H1 (cell line): ENCODE data around the gene AVP. TPM values are rescaled to one million over a fixed set of nuclear protein-coding genes. Genes with fewer than 3 reads are reported as not detected.

Experiments used
- CTCF ChIA-PET: fragments of 300-600 bp; sonication (Branson Sonifier 250); formaldehyde crosslinking; loops from one replicate; lab custom pipeline; 2021; ENCODE audit not compliant: partially characterized antibody; lab: Charles Lee
- POLR2A ChIA-PET: fragments of 300-600 bp; sonication (Branson Sonifier 250); formaldehyde crosslinking; loops from one replicate; lab custom pipeline; 2021; ENCODE audit warnings: inconsistent platforms; ENCODE audit not compliant: partially characterized antibody; lab: Charles Lee
- DNase-seq, 2 experiments: peaks; one replicate each; pipeline versions ENCODE4 v3.0.0 to v3.0.0-alpha.2; 2010 to 2022; ENCODE audit warnings: low spot score in 2 of 2, low read depth in 1 of 2, mixed read lengths in 1 of 2
- FAIRE-seq: peaks from 2 replicates; lab custom pipeline; 2011; peaks lifted over from hg19 to GRCh38; lab: Jason Lieb, UNC
- H2AFZ ChIP-seq: 2 replicates; pipeline ENCODE4 v1.8.1; 2012; ENCODE audit warnings: low read length, inconsistent platforms
- H2AK5ac ChIP-seq: 2 replicates; pipeline ENCODE4 v1.6.1; 2013; ENCODE audit warnings: low read depth, low read length
- H2BK120ac ChIP-seq: replicated peaks from 2 replicates; pipeline ENCODE3; 2013; ENCODE audit warnings: low read depth, low read length, inconsistent platforms
- H2BK12ac ChIP-seq: 2 replicates; pipeline ENCODE4 v1.6.1; 2013; ENCODE audit warnings: low read depth, low read length
- H2BK15ac ChIP-seq: 2 replicates; pipeline ENCODE4 v1.6.1; 2013; ENCODE audit warnings: low read length
- H2BK20ac ChIP-seq: 2 replicates; pipeline ENCODE4 v1.6.1; 2013; ENCODE audit warnings: low read length
- H2BK5ac ChIP-seq: 2 replicates; pipeline ENCODE4 v1.6.1; 2013; ENCODE audit warnings: low read depth, low read length
- H3K14ac ChIP-seq: 2 replicates; pipeline ENCODE4 v1.6.1; 2013; ENCODE audit warnings: inconsistent platforms; ENCODE audit not compliant: insufficient read length
- H3K18ac ChIP-seq: 2 replicates; pipeline ENCODE4 v1.6.1; 2013; ENCODE audit warnings: low read length; ENCODE audit errors: extremely low read depth
- H3K23ac ChIP-seq: 2 replicates; pipeline ENCODE4 v1.6.1; 2013; ENCODE audit warnings: inconsistent platforms; ENCODE audit not compliant: insufficient read length
- H3K23me2 ChIP-seq: 2 replicates; pipeline ENCODE4 v1.6.1; 2013; ENCODE audit warnings: low read depth, low read length
- H3K27ac ChIP-seq: 2 replicates; pipeline ENCODE4 v1.6.1; 2011; ENCODE audit warnings: low read depth, low read length, inconsistent platforms
- H3K27me3 ChIP-seq, 4 experiments: replicated peaks in 1 of 4; 1 replicate in 1 of 4; 2 replicates in 3 of 4; pipeline versions ENCODE4 v1.6.1 to v1.8.1; 2011 to 2013; ENCODE audit warnings: low read length in 3 of 4, mild to moderate bottlenecking in 3 of 4, inconsistent platforms in 2 of 4, mixed read lengths in 2 of 4, moderate library complexity in 1 of 4; ENCODE audit not compliant: control insufficient read depth in 3 of 4, insufficient read depth in 3 of 4; ENCODE audit errors: extremely low read depth in 1 of 4
- H3K36me3 ChIP-seq, 4 experiments: 2 replicates each; pipeline versions ENCODE4 v1.6.1 to v1.8.1; 2011 to 2013; ENCODE audit warnings: mild to moderate bottlenecking in 4 of 4, low read length in 3 of 4, moderate library complexity in 2 of 4, control low read depth in 1 of 4, inconsistent platforms in 1 of 4; ENCODE audit not compliant: insufficient read depth in 4 of 4, control insufficient read depth in 2 of 4
- H3K4ac ChIP-seq: replicated peaks from 2 replicates; pipeline ENCODE3; 2013; ENCODE audit warnings: low read length, low read depth, mixed read lengths, inconsistent platforms; ENCODE audit not compliant: insufficient read length
- H3K4me1 ChIP-seq, 4 experiments: replicated peaks in 1 of 4; 1 replicate in 1 of 4; 2 replicates in 3 of 4; pipeline versions ENCODE4 v1.6.1 to v1.8.1; 2011 to 2013; ENCODE audit warnings: low read length in 3 of 4, inconsistent platforms in 2 of 4, mixed read lengths in 1 of 4; ENCODE audit not compliant: insufficient read depth in 4 of 4, control insufficient read depth in 3 of 4
- H3K4me2 ChIP-seq, 2 experiments: 2 replicates each; pipeline versions ENCODE4 v1.6.1 to v1.8.1; 2011 to 2013; ENCODE audit warnings: low read depth in 2 of 2, low read length in 2 of 2, control low read depth in 1 of 2, inconsistent platforms in 1 of 2, mild to moderate bottlenecking in 1 of 2; ENCODE audit not compliant: insufficient read depth in 1 of 2
- H3K4me3 ChIP-seq, 4 experiments: fragments of 200-600, 300-600 bp in 1 of 4; sonication (generic), shearing (Covaris generic), sonication (Bioruptor Twin) in 1 of 4; 2 replicates each; pipeline versions ENCODE4 v1.5.1 to v1.8.1; 2011 to 2016; ENCODE audit warnings: low read length in 4 of 4, low read depth in 3 of 4, control low read depth in 2 of 4, inconsistent platforms in 2 of 4, mild to moderate bottlenecking in 2 of 4, mixed read lengths in 1 of 4, moderate library complexity in 1 of 4; ENCODE audit not compliant: insufficient read depth in 2 of 4; ENCODE audit errors: extremely low read depth in 1 of 4
- H3K56ac ChIP-seq: replicated peaks from 2 replicates; pipeline ENCODE3; 2013; ENCODE audit warnings: low read depth, mild to moderate bottlenecking, mixed read lengths, low read length, inconsistent platforms; ENCODE audit not compliant: insufficient read length
- H3K79me1 ChIP-seq: 2 replicates; pipeline ENCODE4 v1.6.1; 2013; ENCODE audit warnings: low read depth, low read length, control low read depth
- H3K79me2 ChIP-seq, 2 experiments: 2 replicates each; pipeline versions ENCODE4 v1.6.1 to v1.8.1; 2012 to 2013; ENCODE audit warnings: low read length in 2 of 2, mild to moderate bottlenecking in 2 of 2, inconsistent platforms in 1 of 2; ENCODE audit not compliant: insufficient read depth in 2 of 2, control insufficient read depth in 1 of 2
- H3K9ac ChIP-seq, 4 experiments: replicated peaks in 1 of 4; 1 replicate in 1 of 4; 2 replicates in 3 of 4; pipeline versions ENCODE4 v1.6.1 to v1.8.1; 2011 to 2013; ENCODE audit warnings: low read depth in 3 of 4, low read length in 3 of 4, control low read depth in 2 of 4, mild to moderate bottlenecking in 2 of 4, moderate library complexity in 2 of 4, inconsistent platforms in 1 of 4; ENCODE audit errors: extremely low read depth in 1 of 4
- H3K9me3 ChIP-seq, 2 experiments: 2 replicates each; pipeline versions ENCODE4 v1.6.1 to v1.8.1; 2012 to 2013; ENCODE audit warnings: mild to moderate bottlenecking in 2 of 2, moderate library complexity in 2 of 2, control low read depth in 1 of 2, inconsistent platforms in 1 of 2, low read depth in 1 of 2, low read length in 1 of 2, mixed read lengths in 1 of 2; ENCODE audit not compliant: insufficient read depth in 2 of 2
- H4K20me1 ChIP-seq, 2 experiments: replicated peaks in 1 of 2; 2 replicates each; pipeline versions ENCODE3 to v1.8.1; 2011 to 2013; ENCODE audit warnings: inconsistent platforms in 2 of 2, low read length in 2 of 2, mild to moderate bottlenecking in 1 of 2; ENCODE audit not compliant: insufficient read depth in 2 of 2, control insufficient read depth in 1 of 2
- H4K5ac ChIP-seq: 2 replicates; pipeline ENCODE4 v1.6.1; 2013; ENCODE audit warnings: low read length, low read depth, mixed read lengths, inconsistent platforms; ENCODE audit not compliant: insufficient read length
- H4K8ac ChIP-seq: 2 replicates; pipeline ENCODE4 v1.8.0; 2013; ENCODE audit warnings: mild to moderate bottlenecking, moderate library complexity, low read length, inconsistent platforms; ENCODE audit not compliant: insufficient read depth; ENCODE audit errors: extremely low read depth
- H4K91ac ChIP-seq: replicated peaks from 2 replicates; pipeline ENCODE3; 2013; ENCODE audit warnings: low read length, mixed read lengths, inconsistent platforms; ENCODE audit not compliant: insufficient read length
- CTBP2 ChIP-seq: IDR thresholded peaks from 2 replicates; pipeline ENCODE4 v1.7.0; 2011; ENCODE audit warnings: borderline replicate concordance, mild to moderate bottlenecking, moderate library complexity, mixed read lengths, low read length; ENCODE audit not compliant: insufficient read depth, insufficient read length
- KDM5A ChIP-seq: fragments of 200-600 bp; IDR thresholded peaks from 2 replicates; pipeline ENCODE4 v1.7.1; 2012; ENCODE audit warnings: mild to moderate bottlenecking, low read length, inconsistent platforms, mixed read lengths
- POLR2AphosphoS5 ChIP-seq: IDR thresholded peaks from 2 replicates; pipeline ENCODE4 v1.6.1; 2011; ENCODE audit warnings: low read depth, low read length
- SIN3A ChIP-seq, 2 experiments: IDR thresholded peaks in 1 of 2; conservative IDR thresholded peaks in 1 of 2; 2 replicates each; pipeline ENCODE4 v1.6.1; 2011 to 2012; ENCODE audit warnings: low read length in 2 of 2, improper control_type of control experiment in 1 of 2, low read depth in 1 of 2, mild to moderate bottlenecking in 1 of 2
- SUZ12 ChIP-seq: fragments of 200-600 bp; sonication (generic); IDR thresholded peaks from 2 replicates; pipeline ENCODE4 v1.6.1; 2012; ENCODE audit warnings: mild to moderate bottlenecking, inconsistent platforms, low read length, moderate library complexity, mixed read lengths
- WGBS, 2 experiments: shearing (Covaris generic) in 1 of 2; methylation state at CpG; one replicate each; pipeline versions ENCODE4 v1.1.6 to v1.1.7; 2013 to 2015; ENCODE audit warnings: low lambda C conversion rate in 2 of 2, mixed read lengths in 2 of 2, inconsistent platforms in 1 of 2, low coverage in 1 of 2, missing lambda C conversion rate in 1 of 2; ENCODE audit not compliant: insufficient replicate concordance in 2 of 2, insufficient coverage in 1 of 2, insufficient read length in 1 of 2; ENCODE audit errors: extremely low coverage in 1 of 2, missing lambda C conversion rate in 1 of 2; 5-methylcytosine and 5-hydroxymethylcytosine counted together
- polyA plus RNA-seq, 7 experiments: library from polyadenylated mRNA; depleted of rRNA in 3 of 7; stranded (reverse) in 5 of 7; unstranded in 2 of 7; fragments of >200 nt in 5 of 7; fragments of 200-250 nt in 2 of 7; gene quantifications; 1 replicate in 5 of 7; 2 replicates in 1 of 7; 4 replicates in 1 of 7; pipeline versions ENCODE4 v1.2.1 to v1.2.3, GENCODE V29; 2011 to 2013; ENCODE audit warnings: missing spikeins in 2 of 7, mixed read lengths in 2 of 7
- total RNA-seq: library from RNA; stranded (reverse); fragmentation: NEBNext Ultra II Directional; extraction: Animal tissue kit (Norgen Biotek cat#: 25700); gene quantifications from 2 replicates; pipeline ENCODE4 v1.2.1, GENCODE V29; 2021

The AVP gene
- total and polyA plus RNA-seq, 2 of the 8 experiments (the other 6 are each of a cell fraction or from before 2014, with no cell fraction given), result 0.18 TPM; not detected in 1

- CTCF ChIA-PET, result interaction anchor here (0.6 to 4.6 kb wide), 4 partner anchors 12 to 943 kb away, joined by 3 to 23 read pairs (median 8); no protein-coding TSS in a partner anchor
- Histone ChIP-seq H4K8ac (no peak overlapping the region), H3K23me2 (peaks cover 3% of the 10 kb centered on the region; the same call in 1 of the 2 replicates), H3K14ac (no peak overlapping the region), H2AFZ (no peak overlapping the region), H2BK12ac (no peak overlapping the region), H2AK5ac (no peak overlapping the region), H3K23ac (no peak overlapping the region), H3K9me3 (peaks cover 0 to under 1% of the 10 kb centered on the region in 2 experiments; a peak in 1 of 4 replicates), H2BK15ac (no peak overlapping the region), H3K56ac (no peak overlapping the region), H3K79me2 (no peaks in the 10 kb centered on the region), H3K4me1 (peaks cover 0 to 5% (median 0%) of the 10 kb centered on the region in 4 experiments; a peak in 3 of 7 replicates), H3K27me3 (peaks cover 4 to 20% (median 15%) of the 10 kb centered on the region in 4 experiments), H3K79me1 (no peaks in the 10 kb centered on the region), H2BK120ac (no peak overlapping the region), H2BK5ac (no peak overlapping the region), H4K91ac (no peak overlapping the region), H3K4me3 (no peak overlapping the region), H3K36me3 (no peaks in the 10 kb centered on the region), H2BK20ac (no peak overlapping the region), H3K18ac (no peak overlapping the region), H4K5ac (no peak overlapping the region), H3K4ac (no peak overlapping the region), H3K27ac (no peak overlapping the region), H3K4me2 (no peak overlapping the region), H4K20me1 (no peaks in the 10 kb centered on the region), H3K9ac (no peak overlapping the region)
- DNase-seq, result no peak
- FAIRE-seq, result no peak
- POLR2A ChIA-PET, result no interaction called here
- 89% methylated on average over 22 of the region's 23 CpGs; no CpG with 5 or more reads in 1 of the 2 experiments for WGBS, 2 experiments
- TF ChIP-seq CTBP2 (no peak), KDM5A (no peak), SIN3A (conservative IDR thresholded peaks at IDR 0.05 in 1 of 2, IDR thresholded peaks at IDR 0.05 in 1 of 2; ENCODE audit: low read depth in 1 of 2, low read length in 2 of 2) (no peak), SUZ12 (no peak), POLR2AphosphoS5 (no peak)
These were observed 17.1 kb downstream of the AVP start for GRCh38 chr20:3067139-3068014.
